Measurements from ENCODE around the gene OR6C74. TPM values are rescaled to one million over a fixed set of nuclear protein-coding genes. Genes with fewer than 3 reads are reported as not detected.

The OR6C74 gene
- total RNA-seq, 1 experiment from 2014 or later = not detected

GRCh38 chr12:55226523-55226922 lies 17.9 kb upstream of the OR6C74 start:
- no peak overlapping the region for H3K27ac Mint-ChIP-seq

More at GRCh38 chr12:55226523-55226922, 17.9 kb upstream of the OR6C74 start:
- no peak overlapping the region for H3K14ac ChIP-seq (ENCODE audit: insufficient read depth, low read length)
- no CpG with 5 or more reads among the region's 1 CpG for WGBS (ENCODE audit: extremely low coverage, insufficient read length, low lambda C conversion rate)
- H2AFZ ChIP-seq (ENCODE audit: low read length) = no peak overlapping the region
- no peak overlapping the region for H3K23ac ChIP-seq (ENCODE audit: insufficient read length, low read depth, low read length)
- no peak overlapping the region for H2AK5ac ChIP-seq (ENCODE audit: insufficient read length, low read length)
- H4K20me1 ChIP-seq (ENCODE audit: control insufficient read depth, insufficient read depth, insufficient read length) = no peaks in the 10 kb centered on the region
- H4K8ac ChIP-seq (replicated peaks; ENCODE audit: insufficient read length, low read depth, low read length) = no peak overlapping the region
- TF ChIP-seq CTCF (conservative IDR thresholded peaks at IDR 0.05) = no peak
- no peak overlapping the region for H3K56ac ChIP-seq (ENCODE audit: insufficient read length, low read depth, low read length)
- no peak overlapping the region for H4K5ac ChIP-seq (ENCODE audit: insufficient read length, low read depth, low read length)
- no peak overlapping the region for H3K27ac ChIP-seq (ENCODE audit: insufficient read length, low read depth, low read length)
- Mint-ChIP-seq H3K4me1 (no peaks in the 10 kb centered on the region), H3K27me3 (ENCODE audit: low read depth) (no peaks in the 10 kb centered on the region; the same call in 1 of the 2 replicates), H3K4me3 (no peak overlapping the region), H3K9me3 (no peaks in the 10 kb centered on the region), H3K36me3 (ENCODE audit: insufficient read depth in 1 of 3, low read depth in 3 of 3) (no peaks in the 10 kb centered on the region)
- H3K9ac ChIP-seq (ENCODE audit: extremely low read depth, insufficient read length, low read length) = no peak overlapping the region
- H3K79me1 ChIP-seq (ENCODE audit: insufficient read depth, low read depth, low read length, poor library complexity, severe bottlenecking) = no peaks in the 10 kb centered on the region
- no peak for DNase-seq
- H3K4me2 ChIP-seq (ENCODE audit: insufficient read depth, insufficient read length, low read length) = no peak overlapping the region
- H3K79me2 ChIP-seq (ENCODE audit: insufficient read depth, low read length) = no peaks in the 10 kb centered on the region
- no peak overlapping the region for H2BK5ac ChIP-seq (ENCODE audit: insufficient read length, low read length)
- H4K91ac ChIP-seq (ENCODE audit: insufficient read length, low read depth, low read length) = no peak overlapping the region
- no peaks in the 10 kb centered on the region for H3K23me2 ChIP-seq (ENCODE audit: insufficient read length, low read depth, low read length, poor library complexity, severe bottlenecking)
- no peak overlapping the region for H3T11ph ChIP-seq (ENCODE audit: low read length)
- H2BK15ac ChIP-seq (ENCODE audit: low read depth, low read length) = no peak overlapping the region
- no peak overlapping the region for H3K18ac ChIP-seq (ENCODE audit: insufficient read length, low read depth, low read length)
- no peak overlapping the region for H2BK12ac ChIP-seq (ENCODE audit: insufficient read length, low read depth, low read length)
- no peak overlapping the region for H2BK120ac ChIP-seq (ENCODE audit: low read depth, low read length, poor library complexity, severe bottlenecking)
- H3K27me3 ChIP-seq (ENCODE audit: insufficient read depth, low read length) = no peaks in the 10 kb centered on the region
- H2BK20ac ChIP-seq (ENCODE audit: low read depth, low read length, poor library complexity, severe bottlenecking) = no peak overlapping the region
- H3K4me1 ChIP-seq (ENCODE audit: insufficient read depth, low read length) = no peaks in the 10 kb centered on the region
- H3K9me3 ChIP-seq (ENCODE audit: control insufficient read depth, low read depth, low read length) = no peaks in the 10 kb centered on the region
- H3K4ac ChIP-seq (ENCODE audit: low read depth, low read length) = no peak overlapping the region

All from H9 (cell line).